HG03103 (cell line): ENCODE results near the gene LRRC26.

Experiments used
- ATAC-seq: cut with Tn5 transposase; IDR thresholded peaks from one replicate; pipeline ENCODE4 v1.9.1; 2021; ENCODE audit warnings: low read depth; ENCODE audit not compliant: unreplicated experiment

The LRRC26 gene, protein sequence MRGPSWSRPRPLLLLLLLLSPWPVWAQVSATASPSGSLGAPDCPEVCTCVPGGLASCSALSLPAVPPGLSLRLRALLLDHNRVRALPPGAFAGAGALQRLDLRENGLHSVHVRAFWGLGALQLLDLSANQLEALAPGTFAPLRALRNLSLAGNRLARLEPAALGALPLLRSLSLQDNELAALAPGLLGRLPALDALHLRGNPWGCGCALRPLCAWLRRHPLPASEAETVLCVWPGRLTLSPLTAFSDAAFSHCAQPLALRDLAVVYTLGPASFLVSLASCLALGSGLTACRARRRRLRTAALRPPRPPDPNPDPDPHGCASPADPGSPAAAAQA

DNA sequence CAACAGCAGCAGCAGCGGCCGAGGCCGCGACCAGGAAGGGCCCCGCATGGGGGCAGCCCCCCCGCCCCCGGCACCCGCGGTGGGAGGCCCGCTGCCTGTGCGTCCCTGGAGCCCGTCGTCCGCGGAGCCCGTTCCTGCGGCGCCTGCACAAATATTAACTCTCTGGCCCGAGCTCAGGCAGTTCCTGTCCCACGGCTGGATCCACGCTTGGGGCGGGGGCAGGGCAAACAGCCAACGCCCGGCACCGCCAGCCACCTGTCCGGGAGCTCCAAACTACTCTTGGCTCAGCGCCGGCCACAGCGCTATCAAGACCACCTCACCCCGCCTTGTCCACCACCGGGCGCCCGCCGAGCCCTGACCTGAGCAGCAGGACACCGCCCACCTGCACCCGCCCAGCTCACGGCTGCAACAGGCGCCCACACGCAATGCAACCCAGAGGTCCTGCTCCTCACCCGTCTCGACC, at the start of gene LRRC26:
Gene LRRC26, minus strand, starts transcription at position 156 of the 463 bp plus-strand sequence. Its CDS starts 108 bp downstream, at position 48.
- no peak for ATAC-seq

DNA sequence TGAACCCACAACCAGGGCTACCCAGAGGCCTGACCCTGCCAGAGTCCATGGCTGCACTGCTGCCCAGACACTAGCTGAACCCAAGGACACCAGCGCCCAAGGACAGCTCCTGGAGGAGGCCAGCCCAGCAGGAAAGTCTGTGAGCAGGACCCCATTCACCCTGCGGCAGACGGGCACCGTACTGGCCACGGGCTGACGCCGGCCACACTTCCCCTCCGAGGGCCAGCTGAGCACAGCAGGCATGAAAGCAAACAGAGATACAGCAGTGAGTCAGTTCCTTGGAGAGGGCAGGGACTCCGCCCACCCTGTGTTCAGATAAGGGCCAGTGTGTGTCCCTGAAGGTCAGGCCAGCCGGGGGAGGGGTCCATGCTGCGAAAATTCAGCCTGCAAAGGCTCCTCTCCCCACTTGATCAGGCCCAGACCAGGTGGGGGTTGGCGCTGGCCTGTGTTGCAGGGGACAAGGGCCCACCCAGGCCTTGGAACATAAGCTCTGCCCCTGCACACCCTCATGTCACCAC, 49.0 kb upstream of the LRRC26 start:
- no peak for ATAC-seq

DNA sequence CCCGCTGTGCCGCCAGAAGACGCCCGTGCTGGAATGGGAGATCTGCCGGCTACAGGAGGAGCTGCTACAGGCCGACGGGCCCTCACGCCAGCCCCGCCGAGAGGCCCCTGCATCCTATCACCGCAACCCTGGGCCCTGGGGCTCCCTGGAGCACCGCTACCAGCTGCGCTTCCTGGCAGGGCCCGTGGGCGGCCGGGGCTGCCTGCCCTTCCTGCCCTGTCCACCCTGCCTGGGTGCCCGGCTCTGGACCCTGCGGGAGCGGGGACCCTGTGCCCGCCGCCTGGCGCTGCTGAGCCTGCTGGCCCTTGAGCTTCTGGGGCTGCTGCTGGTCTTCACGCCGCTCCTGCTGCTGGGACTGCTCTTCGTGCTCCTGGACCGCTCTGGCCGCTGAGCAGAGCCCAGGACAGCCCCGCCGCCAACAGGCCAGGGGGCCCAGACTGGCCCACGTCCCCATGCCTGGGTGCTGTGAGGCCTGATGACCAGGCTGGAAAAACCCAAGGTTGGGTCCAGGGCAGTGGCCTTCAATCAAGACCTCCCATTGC, 48.4 kb upstream of the LRRC26 start:
- ATAC-seq: no peak

DNA sequence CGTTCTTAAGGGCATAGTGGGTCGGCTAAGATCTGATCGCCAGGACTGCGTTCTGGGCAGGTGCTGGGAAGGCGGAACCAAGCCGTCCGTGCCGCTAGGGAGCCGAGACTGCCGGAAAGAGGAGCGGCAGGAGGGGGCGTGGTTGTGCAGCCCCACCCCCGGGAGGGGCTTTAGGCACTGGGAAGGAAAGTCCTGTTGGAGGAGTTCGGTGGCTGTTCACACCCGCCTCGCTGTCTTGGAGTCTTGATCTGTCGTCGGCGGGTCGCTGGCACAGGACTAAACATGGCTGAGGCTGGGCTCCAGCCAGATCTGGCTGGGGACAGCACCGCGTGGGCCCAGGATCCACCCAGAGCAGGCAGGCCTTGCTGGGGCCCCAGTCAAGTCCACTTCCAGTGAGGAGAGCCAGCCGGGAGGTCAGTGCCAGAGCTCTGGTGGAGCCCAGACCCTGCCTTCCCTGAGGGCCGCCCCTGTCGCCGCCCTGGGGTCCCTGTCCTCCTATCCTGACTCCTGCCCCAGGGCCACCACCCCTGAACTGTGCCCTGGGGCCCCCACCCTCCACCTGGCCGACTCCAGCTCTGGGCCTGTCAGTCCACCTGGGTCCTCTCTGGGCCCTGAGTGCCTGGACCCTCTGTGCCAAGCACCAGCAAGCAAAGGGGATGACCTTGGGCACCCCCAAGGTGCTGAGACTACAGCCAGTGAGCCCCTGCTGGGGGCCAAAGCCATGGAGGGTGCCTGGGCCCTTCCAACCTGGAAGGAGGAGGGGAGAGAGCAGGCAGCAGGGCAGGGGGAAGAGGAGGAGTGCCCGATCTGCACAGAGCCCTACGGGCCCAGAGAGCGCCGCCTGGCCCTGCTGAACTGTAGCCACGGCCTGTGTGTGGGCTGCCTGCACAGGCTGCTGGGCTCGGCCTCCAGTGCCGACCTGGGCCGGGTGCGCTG, 47.7 kb upstream of the LRRC26 start:
- ATAC-seq: no peak

DNA sequence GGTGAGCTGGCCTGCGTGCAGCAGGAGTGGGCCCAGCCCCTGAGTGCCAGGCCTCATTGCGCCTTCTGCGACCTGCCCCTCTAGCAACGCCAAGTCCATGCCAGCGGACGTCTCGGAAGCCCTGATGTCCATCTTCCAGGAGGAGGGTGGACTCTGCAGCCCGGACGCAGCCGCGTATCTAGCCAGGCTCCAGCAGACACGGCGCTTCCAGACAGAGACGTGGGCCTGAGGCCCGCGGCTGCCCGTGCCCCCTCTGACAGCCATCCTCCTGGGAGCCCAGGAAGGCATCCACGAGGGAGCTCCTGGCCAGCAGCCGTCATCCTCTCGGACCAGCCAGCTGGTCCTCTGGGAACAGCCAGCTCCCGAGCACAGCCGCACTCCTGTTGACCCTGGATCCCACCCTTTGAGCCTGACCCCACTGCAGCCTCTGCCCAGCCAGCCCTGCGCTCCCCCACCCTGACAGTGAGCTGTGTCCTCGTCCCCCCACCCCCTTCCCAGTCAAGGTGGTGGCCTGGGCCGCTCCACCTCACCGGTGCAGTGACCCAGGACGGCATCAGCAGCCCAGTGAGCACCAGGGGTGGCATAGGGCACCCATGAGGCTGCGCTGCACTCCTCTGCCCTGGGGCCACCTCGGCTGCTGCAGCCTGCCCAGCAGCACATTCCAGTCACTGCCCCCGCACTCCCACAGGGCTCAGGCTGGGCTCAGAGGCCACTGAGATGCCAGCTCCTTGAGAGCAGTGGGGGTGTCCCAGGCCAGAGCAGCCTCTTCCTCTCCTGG, 46.5 kb upstream of the LRRC26 start:
- ATAC-seq: no peak

DNA sequence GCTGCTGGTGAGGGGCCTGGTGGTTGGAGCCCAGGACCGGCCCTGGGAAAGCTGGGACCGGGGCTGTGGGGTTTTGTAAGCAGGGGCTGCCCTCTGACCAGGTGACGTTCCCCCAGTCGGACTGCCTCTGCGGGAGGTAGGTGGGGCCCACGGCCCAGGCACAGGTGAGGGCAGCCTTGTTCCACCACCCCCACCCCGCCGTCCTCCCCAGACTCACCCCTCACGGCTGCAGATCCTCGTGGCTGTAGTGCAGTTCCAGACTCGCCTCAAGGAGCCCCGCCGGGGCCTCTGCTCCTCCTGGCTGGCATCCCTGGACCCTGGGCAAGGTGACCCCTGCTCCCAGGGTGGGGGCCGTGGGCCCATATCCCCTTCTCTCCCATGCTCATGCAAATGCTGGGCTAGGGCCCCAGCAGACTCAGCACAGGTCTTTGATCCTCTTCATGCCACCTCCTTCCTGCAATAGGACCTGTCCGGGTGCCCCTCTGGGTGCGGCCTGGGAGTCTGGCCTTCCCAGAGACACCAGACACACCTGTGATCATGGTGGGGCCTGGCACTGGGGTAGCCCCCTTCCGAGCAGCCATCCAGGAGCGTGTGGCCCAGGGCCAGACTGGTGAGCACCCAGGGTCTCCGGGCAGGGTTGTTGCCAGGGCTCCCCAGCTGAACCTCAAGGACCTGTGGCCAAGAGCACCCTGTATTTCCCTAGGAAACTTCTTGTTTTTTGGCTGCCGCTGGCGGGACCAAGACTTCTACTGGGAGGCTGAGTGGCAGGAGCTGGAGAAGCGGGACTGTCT, 45.5 kb upstream of the LRRC26 start:
- no peak for ATAC-seq

DNA sequence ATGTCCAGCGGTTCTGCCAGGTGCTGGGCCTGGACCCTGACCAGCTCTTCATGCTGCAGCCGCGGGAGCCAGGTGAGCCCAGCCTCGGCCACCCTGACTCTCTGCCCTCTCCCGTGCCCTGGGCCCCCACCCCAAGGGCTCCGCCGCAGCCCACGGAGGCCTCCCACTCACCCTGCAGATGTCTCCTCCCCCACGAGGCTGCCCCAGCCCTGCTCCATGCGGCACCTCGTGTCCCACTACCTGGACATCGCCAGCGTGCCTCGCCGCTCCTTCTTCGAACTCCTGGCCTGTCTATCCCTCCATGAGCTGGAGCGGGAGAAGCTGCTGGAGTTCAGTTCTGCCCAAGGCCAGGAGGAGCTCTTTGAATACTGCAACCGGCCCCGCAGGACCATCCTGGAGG, 44.8 kb upstream of the LRRC26 start:
- ATAC-seq: no peak

DNA sequence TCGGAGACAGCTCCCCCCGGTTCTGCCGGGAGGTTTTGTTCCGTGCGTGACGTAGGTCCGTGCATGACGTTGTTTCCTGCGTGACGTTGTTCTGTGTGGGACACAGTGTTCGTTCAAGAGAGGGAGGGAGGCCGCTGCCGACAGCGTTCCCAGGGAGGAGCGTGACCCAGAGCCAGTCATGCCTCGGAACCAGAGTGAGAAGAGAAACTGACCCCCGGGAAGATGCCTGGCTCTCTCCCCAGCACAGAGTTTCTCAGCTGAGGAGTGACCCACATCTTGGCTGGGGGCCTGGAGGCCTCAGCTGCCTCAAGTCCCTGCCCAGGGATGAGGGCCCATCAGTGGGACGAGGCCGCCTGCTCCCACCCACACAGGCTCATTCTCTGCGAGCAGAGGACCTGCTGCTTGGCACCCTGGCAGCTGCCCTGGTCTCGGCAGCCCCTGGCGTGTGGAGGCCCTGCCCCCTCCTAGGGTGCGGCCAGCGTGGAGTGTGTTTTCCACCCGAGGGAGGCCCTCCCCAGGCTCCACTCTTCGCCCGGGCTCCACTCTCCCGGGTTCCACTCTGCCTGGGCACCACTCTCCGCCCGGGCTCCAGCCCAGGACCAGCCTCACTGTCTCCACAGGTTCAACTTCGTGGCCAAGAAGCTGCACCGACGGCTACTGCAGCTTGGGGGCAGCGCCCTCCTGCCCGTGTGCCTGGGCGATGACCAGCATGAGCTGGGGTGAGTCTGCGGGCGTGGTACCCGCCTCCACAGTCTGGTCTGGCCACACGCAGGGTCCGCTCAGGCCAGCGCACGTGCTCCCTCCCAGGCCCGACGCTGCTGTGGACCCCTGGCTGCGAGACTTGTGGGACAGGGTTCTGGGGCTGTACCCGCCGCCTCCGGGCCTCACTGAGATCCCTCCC, 43.6 kb upstream of the LRRC26 start:
- no peak for ATAC-seq

DNA sequence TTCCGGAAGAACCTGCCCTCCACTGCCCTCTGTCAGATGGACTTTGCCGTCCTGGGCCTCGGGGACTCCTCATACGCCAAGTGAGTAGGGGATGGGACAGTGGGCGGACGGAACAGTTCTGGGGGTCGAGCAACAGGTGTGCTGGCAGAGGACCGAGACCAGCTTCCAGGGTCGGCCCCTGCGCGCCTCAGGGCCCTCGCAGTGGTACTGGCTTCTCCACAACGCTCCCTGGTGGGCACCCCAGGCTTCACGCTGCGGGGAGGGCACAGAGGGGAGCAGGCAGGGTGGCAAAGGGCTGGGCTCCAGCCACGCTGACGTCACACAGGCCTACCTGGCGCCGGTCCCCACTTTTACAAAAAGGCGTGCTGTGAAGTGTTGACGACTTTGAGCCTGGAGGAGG, 42.7 kb upstream of the LRRC26 start:
- ATAC-seq: no peak

DNA sequence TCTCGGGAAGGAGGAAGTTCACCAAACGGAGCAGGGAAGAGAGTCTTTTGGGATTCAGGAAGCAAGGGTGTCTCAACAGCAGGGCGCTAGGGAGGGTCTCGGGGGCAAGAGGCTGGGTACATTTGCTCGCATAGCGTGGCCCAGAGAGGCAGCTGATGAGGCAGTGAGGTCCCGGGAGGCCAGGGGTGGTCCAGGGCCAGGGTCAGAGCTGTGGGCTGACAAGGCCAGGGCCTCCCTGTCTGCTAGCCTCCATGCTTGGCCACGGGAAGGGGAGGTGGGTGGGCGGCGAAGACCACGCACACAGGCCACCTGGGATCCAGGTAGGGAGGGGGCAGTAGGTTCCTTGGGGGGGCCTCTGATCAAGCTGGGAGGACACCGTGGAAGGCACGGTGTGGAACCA, 41.7 kb upstream of the LRRC26 start:
- ATAC-seq: no peak

DNA sequence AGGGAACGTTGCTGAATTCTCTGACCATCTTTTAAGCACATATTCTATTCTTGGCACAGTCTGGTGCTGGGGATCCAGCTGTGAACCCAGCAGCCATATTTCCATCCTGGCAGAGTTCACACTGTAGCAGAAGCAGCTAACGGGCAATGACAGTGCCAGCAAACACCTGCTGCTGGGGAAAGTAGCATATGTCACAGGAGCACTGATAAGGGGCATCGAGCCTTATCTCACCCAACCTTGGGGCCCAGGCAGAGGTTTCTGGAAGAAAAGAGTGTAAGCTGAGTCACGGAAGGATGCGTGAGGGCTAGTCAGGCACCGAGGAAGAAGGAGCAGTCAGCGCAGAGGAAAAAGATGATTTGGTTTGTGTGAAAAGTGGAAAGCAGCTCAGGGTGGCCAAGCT, 36.8 kb upstream of the LRRC26 start:
- no peak for ATAC-seq

DNA sequence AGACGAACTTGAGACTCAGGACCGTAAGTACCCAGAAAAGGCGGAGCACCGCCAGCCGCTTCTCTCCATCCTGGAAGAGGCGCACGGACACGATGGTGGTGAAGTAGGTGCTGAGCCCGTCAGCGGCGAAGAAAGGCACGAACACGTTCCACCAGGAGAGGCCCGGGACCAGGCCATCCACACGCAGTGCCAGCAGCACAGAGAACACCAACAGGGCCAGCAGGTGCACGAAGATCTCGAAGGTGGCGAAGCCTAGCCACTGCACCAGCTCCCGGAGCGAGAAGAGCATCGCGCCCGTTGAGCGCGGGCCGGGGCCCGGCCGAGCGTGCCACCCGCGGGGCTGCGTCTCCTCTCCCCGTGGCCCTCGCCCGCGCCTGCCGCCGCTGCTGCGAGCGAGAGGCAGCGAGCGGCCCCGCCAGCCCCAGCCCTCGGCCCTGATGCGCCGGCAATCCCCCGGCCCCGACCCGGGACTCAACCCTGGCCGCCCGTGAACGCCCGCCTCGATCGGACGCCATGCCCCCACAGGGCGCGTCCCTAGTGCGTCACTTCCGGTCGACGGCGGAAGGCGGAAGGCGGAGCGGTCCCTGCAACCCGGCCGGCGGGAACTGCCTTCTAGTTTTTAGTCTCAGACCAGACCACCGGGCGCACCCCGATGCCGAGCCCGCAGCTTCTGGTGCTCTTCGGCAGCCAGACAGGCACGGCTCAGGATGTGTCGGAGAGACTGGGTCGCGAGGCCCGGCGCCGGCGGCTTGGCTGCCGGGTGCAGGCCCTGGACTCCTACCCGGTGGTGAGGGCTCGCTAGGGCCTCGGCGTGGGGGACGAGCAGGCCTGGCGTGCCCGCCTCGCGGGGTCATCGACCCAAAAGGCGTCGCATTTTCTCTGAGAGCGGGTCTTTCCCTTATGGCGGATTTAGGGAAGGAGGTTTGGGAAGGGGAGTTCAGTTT, 35.5 kb upstream of the LRRC26 start, which contains the start of the genes NDOR1 and TMEM203:
Gene NDOR1, plus strand, starts transcription at position 575 of the 944 bp plus-strand sequence. Its CDS starts 78 bp downstream, at position 653.
Gene TMEM203, minus strand, starts transcription at position 523 of the 944 bp plus-strand sequence. Its CDS starts 234 bp downstream, at position 289.
- ATAC-seq: no peak

DNA sequence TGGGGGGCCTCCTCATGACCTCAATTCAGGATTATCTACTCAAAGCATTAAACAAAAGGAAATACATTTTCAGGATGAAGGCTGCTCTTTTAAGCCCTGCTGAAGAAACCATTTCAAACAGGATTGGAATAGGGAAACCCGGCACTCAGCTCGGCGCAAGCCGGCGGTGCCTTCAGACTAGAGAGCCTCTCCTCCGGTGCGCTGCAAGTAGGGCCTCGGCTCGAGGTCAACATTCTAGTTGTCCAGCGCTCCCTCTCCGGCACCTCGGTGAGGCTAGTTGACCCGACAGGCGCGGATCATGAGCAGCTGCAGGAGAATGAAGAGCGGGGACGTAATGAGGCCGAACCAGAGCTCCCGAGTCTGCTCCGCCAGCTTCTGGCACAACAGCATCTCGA, 34.9 kb upstream of the LRRC26 start:
- no peak for ATAC-seq

DNA sequence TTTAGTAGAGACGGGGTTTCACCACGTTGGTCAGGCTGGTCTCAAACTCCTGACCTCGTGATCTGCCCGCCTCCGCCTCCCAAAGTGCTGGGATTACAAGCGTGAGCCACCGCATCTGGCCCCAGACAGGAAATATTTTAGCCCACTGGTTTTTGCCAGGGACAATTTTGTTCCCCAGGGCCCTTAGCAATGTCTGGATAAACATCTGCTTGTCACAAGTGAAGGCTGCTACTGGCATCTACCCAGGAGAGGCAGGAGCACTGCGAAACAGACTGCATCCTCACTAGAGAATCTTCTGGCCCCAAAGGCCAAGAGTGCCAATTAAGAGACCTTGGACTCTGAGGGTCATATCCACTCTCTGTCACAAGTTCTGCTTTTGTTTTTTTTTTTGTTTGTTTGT, 33.1 kb upstream of the LRRC26 start:
- no peak for ATAC-seq

DNA sequence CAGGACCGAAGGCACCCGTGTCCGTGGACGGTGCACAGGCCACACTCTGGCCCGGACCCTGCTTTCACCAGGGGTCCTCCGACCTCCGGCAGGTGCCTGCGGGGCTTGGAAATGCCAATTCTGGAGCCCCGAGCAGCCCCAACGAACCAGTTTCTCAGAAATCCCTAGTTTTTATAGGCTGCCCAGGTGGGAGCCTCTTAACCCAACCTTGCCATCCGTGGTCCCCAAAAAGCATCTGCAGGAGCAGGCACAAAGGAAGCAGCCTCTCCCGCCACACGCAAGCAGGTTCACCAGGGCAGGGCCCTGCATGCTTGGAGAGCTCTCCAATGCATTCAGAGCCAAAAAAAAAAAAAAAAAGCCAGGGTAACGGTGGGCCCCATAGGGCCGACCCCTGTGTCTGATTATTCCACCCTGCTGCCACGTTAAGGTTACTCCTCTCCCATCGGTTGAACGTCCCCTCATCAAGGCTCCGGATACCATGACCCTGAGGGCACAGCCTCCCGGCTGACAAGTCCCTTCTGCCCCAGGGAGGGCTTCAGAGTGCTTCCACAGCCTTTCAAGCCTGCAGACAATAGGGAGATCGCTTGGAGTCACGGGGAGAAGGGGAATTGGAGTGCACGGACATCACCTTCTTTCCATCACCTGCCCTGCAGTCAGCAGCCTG, 31.5 kb upstream of the LRRC26 start:
- no peak for ATAC-seq

DNA sequence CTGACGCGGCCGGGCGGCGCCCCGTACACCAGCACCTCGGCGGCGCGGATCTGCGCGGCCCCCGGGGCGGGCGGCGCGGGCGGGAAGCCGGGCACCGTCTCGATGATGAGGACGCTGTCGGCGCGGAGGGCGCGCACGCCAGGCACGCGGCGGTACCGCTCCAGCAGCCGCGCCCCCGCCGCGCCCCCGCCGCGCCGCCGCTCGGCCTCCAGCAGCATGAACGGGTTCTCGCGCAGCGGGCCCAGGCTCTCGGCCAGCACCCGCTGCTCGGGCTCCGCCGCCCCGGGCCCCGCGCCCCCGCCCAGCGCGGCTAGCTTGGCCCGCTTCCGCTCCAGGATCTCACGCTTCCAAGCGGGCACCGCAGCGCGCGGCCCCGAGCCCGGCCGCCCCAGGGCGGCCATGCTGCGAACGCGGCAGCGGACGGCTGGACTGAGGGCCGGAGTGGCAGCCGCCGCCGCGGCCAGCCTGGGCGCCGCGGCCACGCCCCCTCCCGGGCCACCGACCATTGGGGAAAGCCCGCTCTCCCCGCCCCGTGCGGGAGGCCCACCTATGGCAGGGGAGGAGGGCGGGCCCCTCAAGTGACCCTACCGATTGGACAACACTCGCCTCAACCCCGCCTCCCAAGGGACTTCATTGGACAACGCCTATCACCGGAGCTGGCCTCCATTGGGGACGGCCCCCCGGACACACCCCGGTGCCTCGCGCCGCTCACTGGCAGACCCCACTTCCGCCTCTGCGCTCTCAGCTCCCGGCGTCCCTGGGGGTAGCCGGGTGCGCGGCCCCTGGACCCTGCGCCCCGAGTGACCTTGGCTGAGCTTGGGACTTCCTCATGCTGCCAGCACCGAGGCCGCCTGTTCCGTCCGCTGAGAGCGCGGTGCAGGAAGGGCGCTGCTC, 30.7 kb upstream of the LRRC26 start, which contains the start of gene TPRN:
Gene TPRN, minus strand, starts transcription at position 431 of the 894 bp plus-strand sequence. Its CDS starts 30 bp downstream, at position 401.
- peak; percentile 81 for ATAC-seq
